Measurements from ENCODE around the gene FAT2. TPM values are rescaled to one million over a fixed set of nuclear protein-coding genes. Genes with fewer than 3 reads are reported as not detected.

FAT2 gene
- total and polyA plus RNA-seq, 2 donors (not counting 1 experiment from before 2014, with no cell fraction given), result not detected

DNA sequence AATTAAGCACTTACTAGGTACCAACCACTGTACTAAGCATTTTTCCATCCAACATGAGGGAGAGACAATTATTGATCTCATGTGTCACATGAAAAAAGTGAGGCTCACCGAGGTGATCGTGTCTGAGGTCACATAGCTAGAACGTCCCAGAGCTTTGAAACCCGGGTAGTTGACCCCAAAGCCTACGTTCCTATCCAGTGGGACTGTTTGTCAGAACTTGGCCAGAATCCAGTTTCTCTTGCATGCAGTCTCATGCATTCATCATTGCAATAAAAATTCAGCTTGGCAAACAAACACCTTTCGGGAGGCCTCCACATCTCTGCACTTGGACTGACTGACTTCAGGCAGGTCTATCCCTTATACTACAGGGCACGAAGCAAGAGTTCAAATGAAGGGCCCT is 23.4 kb upstream of the FAT2 start:
- ChIA-PET CTCF (no interaction called here), POLR2A (no interaction called here)
- H3K36me3 ChIP-seq (replicated peaks in 1 of 2; ENCODE audit: control extremely low read depth in 1 of 2, control insufficient read depth in 1 of 2, extremely low read depth in 1 of 2, insufficient read depth in 2 of 2, low read length in 1 of 2), result no peaks in the 10 kb centered on the region
- no peak overlapping the region for H3K27ac ChIP-seq (ENCODE audit: low read length in 2 of 2)
- TF ChIP-seq EZH2 (IDR thresholded peaks at IDR 0.05; ENCODE audit: borderline replicate concordance, insufficient read depth, low read depth, low read length, poor library complexity, severe bottlenecking), result no peak
- H3K4me1 ChIP-seq (ENCODE audit: control insufficient read depth in 2 of 2, insufficient read depth in 2 of 2, low read length in 2 of 2), result peaks cover 6 to 10% of the 10 kb centered on the region in 2 donors
- no peaks in the 10 kb centered on the region for H3K9me3 ChIP-seq (ENCODE audit: control extremely low read depth in 1 of 3, control insufficient read depth in 2 of 3, insufficient read depth in 1 of 3, low read length in 2 of 3)
- no peak overlapping the region for H3K9ac ChIP-seq (ENCODE audit: low read length)
- H3K79me2 ChIP-seq (ENCODE audit: control insufficient read depth, insufficient read depth, low read length), result no peaks in the 10 kb centered on the region
- H3K9me3 Mint-ChIP-seq (ENCODE audit: insufficient read depth), result no peaks in the 10 kb centered on the region
- peaks cover 11% of the 10 kb centered on the region for H3K4me1 Mint-ChIP-seq
- 89% methylated on average over 7 of the region's 7 CpGs for WGBS (ENCODE audit: insufficient coverage)
- no peaks in the 10 kb centered on the region for H4K20me1 ChIP-seq (ENCODE audit: control insufficient read depth, insufficient read depth, low read length, poor library complexity, severe bottlenecking)
- intact Hi-C loops (cut with micrococcal nuclease), result no loop called here
- H3K4me3 ChIP-seq (ENCODE audit: control extremely low read depth in 1 of 5, extremely low read depth in 1 of 5, insufficient read depth in 1 of 5, low read depth in 2 of 5, low read length in 4 of 5), result no peak overlapping the region
- H3K27me3 ChIP-seq (replicated peaks in 1 of 4; ENCODE audit: control extremely low read depth in 1 of 4, control insufficient read depth in 3 of 4, insufficient read depth in 4 of 4, low read length in 3 of 4), result peaks cover 0 to 4% (median 2%) of the 10 kb centered on the region in 4 experiments
- H2AFZ ChIP-seq (ENCODE audit: insufficient read depth, low read depth, low read length, poor library complexity, severe bottlenecking), result no peak overlapping the region
- no peak overlapping the region for H3K27ac Mint-ChIP-seq
- no peak overlapping the region for H3K4me2 ChIP-seq (replicated peaks; ENCODE audit: low read depth, low read length, poor library complexity, severe bottlenecking)
- ATAC-seq (ENCODE audit: low read depth) (no peak), DNase-seq (no peak)
- H3K4me3 Mint-ChIP-seq, result no peak overlapping the region
- peaks cover 35% of the 10 kb centered on the region for H3K27me3 Mint-ChIP-seq

DNA sequence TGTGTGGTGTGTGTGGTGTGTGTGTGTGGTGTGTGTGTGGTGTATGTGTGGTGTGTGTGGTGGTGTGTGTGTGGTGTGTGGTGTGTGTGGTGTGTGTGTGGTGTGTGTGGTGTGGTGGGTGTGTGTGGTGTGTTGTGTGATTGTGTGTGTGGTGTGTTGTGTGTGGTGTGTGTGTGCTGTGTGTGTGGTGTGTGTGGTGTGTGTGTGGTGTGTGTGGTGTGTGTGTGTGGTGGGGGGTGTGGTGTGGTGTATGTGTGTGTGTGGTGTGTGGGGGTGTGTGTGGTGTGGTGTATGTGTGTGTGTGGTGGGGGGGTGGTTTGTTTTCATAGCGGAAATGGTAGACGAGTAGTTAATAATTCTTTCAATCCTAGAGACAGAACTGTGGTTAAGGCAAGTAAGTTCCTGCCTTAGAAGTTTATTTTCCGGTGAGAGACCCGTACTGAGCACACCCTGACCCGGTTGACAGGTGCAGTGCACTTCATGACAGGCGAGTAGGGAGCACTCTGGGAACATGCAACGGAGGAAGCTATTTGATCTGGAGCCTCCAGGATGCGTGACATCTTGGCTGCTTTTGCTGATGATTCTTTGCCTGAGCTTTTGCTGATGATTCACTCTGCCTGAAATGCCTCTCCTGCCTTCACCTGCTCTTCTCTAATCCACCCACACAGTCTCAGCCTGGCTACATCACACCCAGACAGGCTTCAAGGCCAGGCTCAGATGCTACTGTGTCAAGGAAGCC is 21.7 kb upstream of the FAT2 start:
- H2AFZ ChIP-seq (ENCODE audit: insufficient read depth, low read depth, low read length, poor library complexity, severe bottlenecking), result peak overlapping the region; percentile 8
- no peak overlapping the region for H3K4me2 ChIP-seq (replicated peaks; ENCODE audit: low read depth, low read length, poor library complexity, severe bottlenecking)
- H3K9ac ChIP-seq (ENCODE audit: low read length), result no peak overlapping the region
- H3K79me2 ChIP-seq (ENCODE audit: control insufficient read depth, insufficient read depth, low read length), result no peaks in the 10 kb centered on the region
- ATAC-seq (ENCODE audit: low read depth) (no peak), DNase-seq (no peak)
- TF ChIP-seq, protein P1, sequence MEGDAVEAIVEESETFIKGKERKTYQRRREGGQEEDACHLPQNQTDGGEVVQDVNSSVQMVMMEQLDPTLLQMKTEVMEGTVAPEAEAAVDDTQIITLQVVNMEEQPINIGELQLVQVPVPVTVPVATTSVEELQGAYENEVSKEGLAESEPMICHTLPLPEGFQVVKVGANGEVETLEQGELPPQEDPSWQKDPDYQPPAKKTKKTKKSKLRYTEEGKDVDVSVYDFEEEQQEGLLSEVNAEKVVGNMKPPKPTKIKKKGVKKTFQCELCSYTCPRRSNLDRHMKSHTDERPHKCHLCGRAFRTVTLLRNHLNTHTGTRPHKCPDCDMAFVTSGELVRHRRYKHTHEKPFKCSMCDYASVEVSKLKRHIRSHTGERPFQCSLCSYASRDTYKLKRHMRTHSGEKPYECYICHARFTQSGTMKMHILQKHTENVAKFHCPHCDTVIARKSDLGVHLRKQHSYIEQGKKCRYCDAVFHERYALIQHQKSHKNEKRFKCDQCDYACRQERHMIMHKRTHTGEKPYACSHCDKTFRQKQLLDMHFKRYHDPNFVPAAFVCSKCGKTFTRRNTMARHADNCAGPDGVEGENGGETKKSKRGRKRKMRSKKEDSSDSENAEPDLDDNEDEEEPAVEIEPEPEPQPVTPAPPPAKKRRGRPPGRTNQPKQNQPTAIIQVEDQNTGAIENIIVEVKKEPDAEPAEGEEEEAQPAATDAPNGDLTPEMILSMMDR (IDR thresholded peaks at IDR 0.05), result no peak
- no peak for TF ChIP-seq EZH2 (IDR thresholded peaks at IDR 0.05; ENCODE audit: borderline replicate concordance, insufficient read depth, low read depth, low read length, poor library complexity, severe bottlenecking)
- H3K27ac ChIP-seq (ENCODE audit: low read length in 2 of 2), result no peak overlapping the region
- no peak overlapping the region for H3K4me3 ChIP-seq (ENCODE audit: control extremely low read depth in 1 of 5, extremely low read depth in 1 of 5, insufficient read depth in 1 of 5, low read depth in 2 of 5, low read length in 4 of 5)
- H3K4me1 ChIP-seq (ENCODE audit: control insufficient read depth in 2 of 2, insufficient read depth in 2 of 2, low read length in 2 of 2), result peaks cover 6 to 10% of the 10 kb centered on the region in 2 donors
- POLR2A ChIA-PET, result no interaction called here
- 4% methylated on average over 6 of the region's 8 CpGs for WGBS (ENCODE audit: insufficient coverage)
- H3K36me3 ChIP-seq (replicated peaks in 1 of 2; ENCODE audit: control extremely low read depth in 1 of 2, control insufficient read depth in 1 of 2, extremely low read depth in 1 of 2, insufficient read depth in 2 of 2, low read length in 1 of 2), result no peaks in the 10 kb centered on the region
- intact Hi-C loops (cut with micrococcal nuclease), result no loop called here
- Mint-ChIP-seq H3K27ac (no peak overlapping the region), H3K27me3 (peaks cover 36% of the 10 kb centered on the region), H3K4me3 (no peak overlapping the region), H3K9me3 (ENCODE audit: insufficient read depth) (no peaks in the 10 kb centered on the region), H3K4me1 (peaks cover 11% of the 10 kb centered on the region)
- no peaks in the 10 kb centered on the region for H4K20me1 ChIP-seq (ENCODE audit: control insufficient read depth, insufficient read depth, low read length, poor library complexity, severe bottlenecking)
- H3K27me3 ChIP-seq (replicated peaks in 1 of 4; ENCODE audit: control extremely low read depth in 1 of 4, control insufficient read depth in 3 of 4, insufficient read depth in 4 of 4, low read length in 3 of 4), result no peaks in the 10 kb centered on the region
- CTCF ChIA-PET, result no interaction called here
- no peaks in the 10 kb centered on the region for H3K9me3 ChIP-seq (ENCODE audit: control extremely low read depth in 1 of 3, control insufficient read depth in 2 of 3, insufficient read depth in 1 of 3, low read length in 2 of 3)
